ENCODE measurements around the gene ANKRD55. TPM values are rescaled to one million over a fixed set of nuclear protein-coding genes. Genes with fewer than 3 reads are reported as not detected.

ANKRD55 gene
- 10 to 100 TPM; 10.3 to 11.9 TPM for total RNA-seq

DNA sequence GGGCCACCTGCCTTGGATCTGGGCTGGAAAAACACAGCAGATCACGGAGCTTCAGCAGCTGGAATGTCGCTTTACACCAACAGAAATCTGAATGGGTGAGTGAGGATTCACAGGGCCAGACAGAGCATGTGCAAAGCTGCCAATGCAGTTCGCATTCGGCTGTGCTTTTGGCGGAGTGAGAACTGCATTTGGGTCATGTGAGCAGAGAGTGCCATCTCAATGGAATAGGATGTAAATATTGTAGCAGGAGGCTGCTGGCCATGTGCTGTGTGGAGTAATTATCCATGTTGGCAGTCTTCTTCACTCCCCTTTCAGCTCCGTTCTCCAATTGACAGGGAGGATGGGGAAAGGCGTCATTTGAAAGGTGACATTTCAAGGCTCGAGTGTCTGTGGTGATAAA is at the start of gene ANKRD55:
TSS of gene ANKRD55 (minus strand) at position 101 of the 400 bp plus-strand sequence. CDS start 417 bp downstream, outside the sequence.
- Mint-ChIP-seq H3K4me3 (no peak within 1 kb of the TSS), H3K27me3 (peaks cover 18% of the 10 kb centered on the region), H3K9me3 (peaks cover 5% of the 10 kb centered on the region), H3K36me3 (ENCODE audit: low read depth) (no peaks in the 10 kb centered on the region), H3K4me1 (peaks cover 2% of the 10 kb centered on the region), H3K27ac (no peak within 1 kb of the TSS)
- DNase-seq, result no peak
- CTCF ChIA-PET, result interaction anchor here (0.6 kb wide), 1 partner anchor 24 kb away, joined by 3 read pairs; no protein-coding TSS in a partner anchor
- POLR2A ChIA-PET, result no interaction called here

DNA sequence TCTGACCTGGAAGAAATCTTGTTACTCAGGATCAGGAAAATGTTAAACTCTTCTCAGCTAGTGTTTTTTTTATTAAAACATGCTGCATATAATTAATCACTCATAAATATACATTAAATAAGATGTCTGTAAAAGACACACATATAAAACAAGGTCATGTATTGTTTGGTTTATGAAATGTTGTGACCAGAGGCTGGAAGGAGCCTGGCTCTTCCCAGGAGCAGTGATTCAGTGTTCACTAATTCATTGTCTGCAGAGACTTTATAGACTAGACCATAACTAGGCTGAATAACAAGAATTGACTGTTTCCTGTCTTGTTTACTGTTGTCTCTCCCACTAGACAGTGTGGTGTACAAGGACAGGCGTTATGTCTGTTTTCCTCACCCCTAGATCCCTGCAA is 49.1 kb upstream of the ANKRD55 start:
- H3K36me3 Mint-ChIP-seq (ENCODE audit: low read depth), result no peaks in the 10 kb centered on the region
- no peak overlapping the region for H3K4me3 Mint-ChIP-seq
- ChIA-PET POLR2A (no interaction called here), CTCF (no interaction called here)
- peaks cover 4% of the 10 kb centered on the region for H3K9me3 Mint-ChIP-seq
- H3K27ac Mint-ChIP-seq, result no peak overlapping the region
- DNase-seq, result no peak
- no peaks in the 10 kb centered on the region for H3K27me3 Mint-ChIP-seq
- no peaks in the 10 kb centered on the region for H3K4me1 Mint-ChIP-seq

DNA sequence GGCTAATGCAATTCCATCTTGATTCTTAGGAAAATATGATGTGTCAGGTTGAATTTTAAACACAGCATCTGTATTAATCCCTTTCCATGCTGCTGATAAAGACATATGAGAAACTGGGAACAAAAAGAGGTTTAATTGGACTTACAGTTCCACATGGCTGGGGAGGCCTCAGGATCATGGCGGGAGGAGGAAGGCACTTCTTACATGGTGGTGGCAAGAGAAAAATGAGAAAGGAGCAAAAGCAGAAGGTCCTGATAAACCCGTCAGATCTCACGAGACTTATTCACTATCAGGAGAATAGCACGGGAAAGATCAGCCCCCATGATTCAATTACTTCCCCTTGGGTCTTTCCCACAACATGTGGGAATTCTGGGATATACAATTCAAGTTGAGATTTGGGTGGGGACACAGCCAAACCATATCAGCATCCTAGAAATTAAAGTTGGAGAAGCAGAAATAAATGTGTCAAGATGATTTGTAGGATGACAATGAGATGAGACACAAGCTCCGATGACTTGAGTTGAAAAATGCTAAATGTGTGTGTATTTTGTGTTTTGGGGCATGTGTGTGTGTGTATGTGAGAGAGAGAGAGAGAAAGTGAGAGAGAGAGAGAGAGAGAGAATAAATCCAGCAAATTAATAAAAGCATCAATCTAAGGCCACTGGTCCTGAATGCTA is 48.5 kb upstream of the ANKRD55 start:
- ChIA-PET CTCF (interaction anchor here (1.1 kb wide), 1 partner anchor 13 kb away, joined by 3 read pairs; no protein-coding TSS in a partner anchor), POLR2A (no interaction called here)
- Mint-ChIP-seq H3K4me1 (no peaks in the 10 kb centered on the region), H3K27ac (no peak overlapping the region), H3K4me3 (no peak overlapping the region), H3K9me3 (peaks cover 4% of the 10 kb centered on the region), H3K36me3 (ENCODE audit: low read depth) (no peaks in the 10 kb centered on the region), H3K27me3 (no peaks in the 10 kb centered on the region)
- DNase-seq, result no peak

DNA sequence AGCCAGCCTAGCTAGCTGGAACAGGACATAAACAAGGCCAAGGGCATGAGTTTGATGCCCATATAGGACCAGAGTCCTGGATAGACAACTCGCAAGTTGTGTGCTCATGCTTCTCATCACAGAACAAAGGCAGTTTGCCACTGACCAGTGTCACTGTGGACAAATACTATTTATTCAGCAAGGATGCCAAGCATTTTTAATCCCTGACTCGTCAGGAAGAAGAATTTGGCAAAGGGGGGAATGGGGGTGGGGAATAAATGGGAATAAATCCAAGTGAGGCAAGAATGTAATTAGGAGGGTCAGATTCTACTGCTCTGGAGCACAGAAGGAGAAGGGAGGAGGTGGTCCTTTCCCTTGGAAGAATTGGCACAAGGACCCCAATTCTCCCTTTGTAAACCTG is 46.8 kb upstream of the ANKRD55 start:
- POLR2A ChIA-PET, result no interaction called here
- Mint-ChIP-seq H3K4me3 (no peak overlapping the region), H3K9me3 (peaks cover 8% of the 10 kb centered on the region), H3K27me3 (no peaks in the 10 kb centered on the region), H3K27ac (no peak overlapping the region), H3K36me3 (ENCODE audit: low read depth) (no peaks in the 10 kb centered on the region), H3K4me1 (no peaks in the 10 kb centered on the region)
- DNase-seq, result no peak
- CTCF ChIA-PET, result interaction anchor here (0.5 kb wide), 1 partner anchor 8 kb away, joined by 4 read pairs; no protein-coding TSS in a partner anchor

DNA sequence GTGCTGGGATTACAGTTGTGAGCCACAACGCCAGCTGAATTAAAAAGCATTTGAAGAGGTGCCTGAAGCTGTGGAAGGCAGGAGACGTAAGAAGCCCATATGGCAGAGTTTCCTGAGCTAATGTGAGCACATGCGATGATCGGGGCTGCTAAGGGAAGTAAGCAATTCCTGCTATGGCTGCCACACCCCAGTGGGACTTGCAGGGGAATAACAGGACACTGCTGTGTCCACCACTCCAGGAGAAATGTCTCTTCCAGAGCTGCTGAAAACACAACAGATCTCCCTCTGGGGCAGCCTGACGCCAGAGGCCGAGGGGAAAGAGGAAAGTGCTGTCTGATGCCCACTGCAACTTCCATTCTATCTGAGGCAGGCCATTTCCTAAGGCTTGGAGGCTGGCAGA is 46.2 kb upstream of the ANKRD55 start:
- Mint-ChIP-seq H3K27ac (no peak overlapping the region), H3K9me3 (peaks cover 4% of the 10 kb centered on the region), H3K36me3 (ENCODE audit: low read depth) (no peaks in the 10 kb centered on the region), H3K4me1 (no peaks in the 10 kb centered on the region), H3K27me3 (no peaks in the 10 kb centered on the region), H3K4me3 (no peak overlapping the region)
- ChIA-PET POLR2A (interaction anchor here (0.7 kb wide), 1 partner anchor 421 kb away, joined by 3 read pairs; no protein-coding TSS in a partner anchor), CTCF (no interaction called here)
- DNase-seq, result no peak

DNA sequence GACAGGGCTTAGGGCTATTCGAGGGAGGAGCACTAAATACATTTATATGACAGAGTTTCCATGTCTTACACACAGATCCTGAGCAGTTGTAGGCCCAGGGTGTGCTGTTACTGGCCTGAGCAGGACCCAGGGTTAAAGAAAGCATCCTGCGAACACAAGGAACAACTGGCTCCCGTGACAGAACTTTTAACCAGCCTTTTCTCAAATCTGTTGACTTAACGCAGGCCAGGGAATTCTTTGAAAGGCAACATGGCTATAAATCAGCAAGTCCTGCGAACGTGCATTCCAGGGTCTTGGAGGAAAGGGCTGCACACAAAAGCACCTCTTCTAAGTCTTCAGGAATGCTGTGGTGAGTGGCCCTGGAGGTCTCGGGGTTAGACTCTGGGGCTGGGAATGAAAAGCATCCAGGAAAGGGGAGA is 45.2 kb upstream of the ANKRD55 start:
- peaks cover 4% of the 10 kb centered on the region for H3K9me3 Mint-ChIP-seq
- DNase-seq, result no peak
- ChIA-PET POLR2A (no interaction called here), CTCF (no interaction called here)
- no peaks in the 10 kb centered on the region for H3K36me3 Mint-ChIP-seq (ENCODE audit: low read depth)
- no peaks in the 10 kb centered on the region for H3K27me3 Mint-ChIP-seq
- no peaks in the 10 kb centered on the region for H3K4me1 Mint-ChIP-seq
- H3K4me3 Mint-ChIP-seq, result no peak overlapping the region
- no peak overlapping the region for H3K27ac Mint-ChIP-seq

DNA sequence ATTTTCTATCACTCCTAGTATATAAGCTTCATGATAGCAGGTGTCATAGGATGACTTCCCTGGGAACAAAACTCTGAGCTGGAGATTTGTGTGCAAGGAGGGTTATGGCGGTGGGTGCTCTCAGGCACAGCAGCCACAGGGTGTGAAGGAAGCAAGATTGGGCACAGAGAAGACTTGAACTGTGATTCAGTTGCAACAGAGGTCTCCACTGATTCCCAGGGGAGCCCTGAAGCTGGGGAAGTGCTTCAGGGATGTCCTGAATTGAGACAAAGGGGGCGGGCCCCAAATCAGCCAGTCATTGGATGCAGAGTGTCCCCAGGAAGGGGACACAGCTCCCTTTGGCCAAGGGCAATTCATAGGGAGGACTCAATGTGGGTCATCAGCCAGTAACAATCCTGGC is 44.4 kb upstream of the ANKRD55 start:
- Mint-ChIP-seq H3K9me3 (peaks cover 4% of the 10 kb centered on the region), H3K4me1 (no peaks in the 10 kb centered on the region), H3K36me3 (ENCODE audit: low read depth) (no peaks in the 10 kb centered on the region), H3K4me3 (no peak overlapping the region), H3K27ac (no peak overlapping the region), H3K27me3 (no peaks in the 10 kb centered on the region)
- ChIA-PET CTCF (interaction anchor here (0.8 to 1.1 kb wide), 2 partner anchors 11 to 18 kb away, joined by 3 read pairs; no protein-coding TSS in a partner anchor), POLR2A (no interaction called here)
- DNase-seq, result no peak

DNA sequence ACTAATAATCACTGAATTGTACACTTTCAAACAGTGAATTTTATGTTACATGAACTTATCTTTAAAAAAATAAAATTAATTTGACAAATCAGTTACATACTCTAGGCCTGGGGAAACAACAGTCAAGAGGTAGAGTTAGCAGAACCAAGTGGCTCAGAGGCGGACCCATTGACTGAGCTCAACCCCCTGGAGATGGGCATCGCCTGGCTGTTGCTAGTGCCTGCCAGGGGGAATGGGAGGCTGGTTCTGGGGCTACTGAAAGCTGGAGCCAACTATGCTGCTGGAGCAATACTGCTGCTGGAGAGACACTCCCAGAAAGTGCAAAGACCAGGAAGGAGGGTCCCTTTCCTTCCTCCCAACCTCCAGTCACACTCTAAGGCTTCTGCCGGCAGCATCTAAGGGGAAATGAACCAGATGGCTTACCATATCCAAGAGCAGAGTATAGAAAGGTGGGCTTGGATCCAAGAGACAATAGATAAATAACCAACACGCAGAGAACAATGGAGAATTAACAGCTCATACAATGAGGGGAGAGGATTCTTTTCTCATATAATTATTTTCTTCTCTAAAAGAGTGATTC is 40.3 kb upstream of the ANKRD55 start:
- Mint-ChIP-seq H3K27ac (no peak overlapping the region), H3K4me1 (peaks cover 21% of the 10 kb centered on the region)

DNA sequence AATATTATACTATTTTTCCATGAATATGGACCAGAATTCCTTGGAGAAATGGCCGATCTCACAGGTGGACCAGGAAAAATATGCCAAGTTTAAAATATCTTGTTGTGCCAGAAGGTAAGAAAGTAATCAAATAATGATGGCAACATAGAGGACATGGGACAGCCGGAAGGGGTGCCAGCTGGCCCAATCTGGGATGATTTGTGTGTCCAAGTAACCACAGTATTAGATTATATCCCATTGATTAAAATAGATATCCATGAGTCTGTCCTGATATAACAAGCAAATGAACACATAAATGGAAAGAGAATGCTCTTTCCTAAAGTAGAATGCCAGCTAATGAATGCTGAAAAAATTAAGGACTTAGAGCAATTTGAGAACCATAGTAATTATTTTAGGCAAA is 39.6 kb upstream of the ANKRD55 start:
- CTCF ChIA-PET, result interaction anchor here (0.6 to 4.3 kb wide), 3 partner anchors 565 to 1000 kb away, joined by 3 to 42 read pairs (median 3); no protein-coding TSS in a partner anchor
- H3K36me3 Mint-ChIP-seq (ENCODE audit: low read depth), result no peaks in the 10 kb centered on the region
- POLR2A ChIA-PET, result no interaction called here

More for the DNA sequence above, 40.3 kb upstream of the ANKRD55 start:
- no peak for DNase-seq
- ChIA-PET POLR2A (interaction anchor here (0.7 kb wide), 1 partner anchor 208 kb away, joined by 3 read pairs; no protein-coding TSS in a partner anchor), CTCF (interaction anchor here (4.3 kb wide), 1 partner anchor 564 kb away, joined by 42 read pairs; no protein-coding TSS in a partner anchor)
- no peaks in the 10 kb centered on the region for H3K36me3 Mint-ChIP-seq (ENCODE audit: low read depth)
- H3K9me3 Mint-ChIP-seq, result peaks cover 4% of the 10 kb centered on the region
- H3K27me3 Mint-ChIP-seq, result no peaks in the 10 kb centered on the region
- H3K4me3 Mint-ChIP-seq, result no peak overlapping the region

DNA sequence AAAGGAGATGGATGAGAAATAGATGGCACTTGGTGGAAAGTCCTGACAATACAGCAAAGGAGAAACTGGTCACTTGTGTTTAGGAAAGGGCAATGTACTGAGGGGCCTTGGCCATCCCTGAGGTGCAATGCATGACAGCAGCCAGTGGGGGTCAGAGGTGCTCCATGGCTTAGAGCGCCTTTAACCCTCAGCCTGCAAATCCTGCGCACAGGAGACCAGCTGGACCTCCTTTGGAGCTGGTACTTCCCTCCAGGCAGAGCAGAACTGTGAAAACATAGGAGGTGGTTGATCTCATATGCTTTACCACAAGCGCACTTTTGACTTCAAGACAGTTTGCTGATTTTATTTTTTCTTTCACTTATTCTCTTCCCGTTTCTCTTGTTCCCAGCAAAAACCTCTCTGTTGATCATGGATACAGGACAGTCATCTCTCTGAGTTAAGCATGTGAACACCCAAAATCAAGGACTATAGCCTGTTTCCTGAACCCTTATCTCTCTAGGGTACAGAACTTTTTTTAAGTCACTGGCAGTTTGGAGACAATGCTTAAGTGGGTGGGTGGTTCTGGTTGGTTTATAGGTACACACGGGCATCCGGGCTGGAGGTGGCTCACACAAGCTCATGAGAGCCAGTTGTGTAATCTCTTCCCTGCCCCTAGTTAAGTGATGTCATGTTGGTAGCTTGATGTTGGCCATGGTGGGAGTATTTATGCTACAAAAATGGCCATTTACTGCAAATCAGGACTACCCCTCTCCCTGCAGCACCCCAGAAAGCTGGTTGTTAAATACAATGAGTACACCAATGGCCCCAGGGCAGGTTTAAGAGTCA is 37.6 kb upstream of the ANKRD55 start:
- no peaks in the 10 kb centered on the region for H3K36me3 Mint-ChIP-seq (ENCODE audit: low read depth)
- no peak overlapping the region for H3K4me3 Mint-ChIP-seq
- peak overlapping the region; percentile 22 for H3K27ac Mint-ChIP-seq
- no peaks in the 10 kb centered on the region for H3K27me3 Mint-ChIP-seq
- H3K9me3 Mint-ChIP-seq, result peaks cover 2% of the 10 kb centered on the region
- DNase-seq, result peak; percentile 77
- POLR2A ChIA-PET, result no interaction called here
- H3K4me1 Mint-ChIP-seq, result peaks cover 21% of the 10 kb centered on the region
- CTCF ChIA-PET, result interaction anchor here (0.6 to 4.3 kb wide), 27 partner anchors 13 to 634 kb away, joined by 3 to 42 read pairs (median 4); partner anchors contain the start of gene IL6ST

More for the DNA sequence above, 39.6 kb upstream of the ANKRD55 start:
- Mint-ChIP-seq H3K9me3 (peaks cover 4% of the 10 kb centered on the region), H3K27me3 (no peaks in the 10 kb centered on the region), H3K27ac (no peak overlapping the region), H3K4me3 (no peak overlapping the region), H3K4me1 (peaks cover 21% of the 10 kb centered on the region)
- DNase-seq, result no peak

DNA sequence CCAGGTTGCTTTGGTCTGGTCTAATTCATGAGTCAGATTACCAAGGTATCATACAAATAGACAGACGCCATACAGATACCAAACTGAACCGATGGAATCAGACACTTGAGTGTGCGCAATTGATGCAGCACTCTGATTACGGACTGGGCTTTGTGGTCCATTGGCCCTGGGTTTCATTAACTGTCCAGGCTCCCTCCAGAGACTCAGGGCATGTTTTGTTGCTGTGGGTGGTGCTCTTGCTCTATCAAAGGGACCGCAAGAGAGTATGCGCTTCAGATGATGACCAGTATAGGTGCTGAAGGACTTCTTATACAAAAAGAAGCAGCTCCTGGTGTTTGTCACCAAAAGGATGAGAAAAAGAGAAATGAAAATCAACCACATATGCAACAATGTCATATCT is 36.9 kb upstream of the ANKRD55 start:
- CTCF ChIA-PET, result interaction anchor here (0.8 to 4.3 kb wide), 18 partner anchors 14 to 635 kb away, joined by 3 to 42 read pairs (median 4); partner anchors contain the start of gene IL6ST
- no peaks in the 10 kb centered on the region for H3K27me3 Mint-ChIP-seq
- H3K9me3 Mint-ChIP-seq, result no peaks in the 10 kb centered on the region
- peaks cover 21% of the 10 kb centered on the region for H3K4me1 Mint-ChIP-seq
- DNase-seq, result peak; percentile 15
- H3K4me3 Mint-ChIP-seq, result no peak overlapping the region
- H3K36me3 Mint-ChIP-seq (ENCODE audit: low read depth), result no peaks in the 10 kb centered on the region
- no peak overlapping the region for H3K27ac Mint-ChIP-seq
- POLR2A ChIA-PET, result no interaction called here

DNA sequence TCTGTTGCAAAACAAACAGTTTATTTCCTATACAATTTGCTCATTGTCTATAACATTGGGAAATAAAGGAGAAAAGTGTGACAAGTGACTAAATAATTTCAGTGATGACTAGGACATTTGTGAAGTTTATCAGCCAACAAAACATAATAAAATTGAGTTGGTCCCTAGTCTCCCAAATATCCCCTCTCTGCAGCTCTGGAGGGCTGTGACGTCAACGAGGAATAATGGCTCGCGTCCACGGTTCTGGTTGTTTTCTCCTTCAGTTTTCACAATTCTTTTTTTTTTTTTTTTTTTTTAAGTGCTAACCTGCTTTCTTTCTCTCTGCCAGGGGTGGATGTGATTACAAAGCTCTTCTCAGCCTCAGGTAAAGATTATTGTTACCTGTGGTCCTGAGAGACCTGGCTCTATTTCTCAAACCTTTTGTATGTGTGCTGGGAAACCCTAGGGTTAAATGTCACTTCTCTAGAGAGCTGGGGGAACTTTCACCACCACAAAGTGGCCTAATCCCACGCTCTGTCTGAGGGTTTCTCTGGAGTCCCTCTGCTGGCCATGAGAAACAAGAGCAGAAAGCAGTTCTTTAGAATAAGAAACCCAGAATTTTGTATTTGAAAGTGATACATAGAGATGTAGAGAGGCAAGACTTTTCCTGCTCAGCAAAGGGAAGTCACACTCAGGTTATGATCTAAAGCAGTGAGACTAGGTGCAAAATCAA is 36.2 kb upstream of the ANKRD55 start:
- DNase-seq, result peak; percentile 33
- Mint-ChIP-seq H3K27ac (no peak overlapping the region), H3K4me3 (no peak overlapping the region), H3K27me3 (peaks cover 2% of the 10 kb centered on the region), H3K36me3 (ENCODE audit: low read depth) (no peaks in the 10 kb centered on the region), H3K9me3 (no peaks in the 10 kb centered on the region), H3K4me1 (peaks cover 21% of the 10 kb centered on the region)
- ChIA-PET CTCF (interaction anchor here (0.8 to 4.3 kb wide), 6 partner anchors 13 to 636 kb away, joined by 3 to 42 read pairs (median 4); no protein-coding TSS in a partner anchor), POLR2A (no interaction called here)

Data from activated CD4-positive, alpha-beta T cell treated with anti-CD3 and anti-CD28 coated beads, Interleukin-2, amount 10 ng/mL, durations not matched to agents 7 days and 5 days (primary cell).